CD4-positive, alpha-beta T cell treated with Interleukin-10 for 1 hour (primary cell): ENCODE data around the gene CAPN1.

ENCODE experiments used
- DNase-seq: peaks from one replicate; pipeline ENCODE4 v3.0.0-alpha.2; 2020

The CAPN1 gene

GRCh38 chr11:65204646-65205601, 23.2 kb downstream of the CAPN1 start:
- peak; percentile 46 for DNase-seq

- DNase-seq = no peak
Measured at GRCh38 chr11:65205602-65205967, 23.9 kb downstream of the CAPN1 start.

- DNase-seq = no peak
Measured at GRCh38 chr11:65206441-65206841, 24.7 kb downstream of the CAPN1 start.

- no peak for DNase-seq
Measured at GRCh38 chr11:65206901-65207300, 25.2 kb downstream of the CAPN1 start.

GRCh38 chr11:65207918-65208784, 26.4 kb downstream of the CAPN1 start:
- DNase-seq = no peak

GRCh38 chr11:65208785-65209710, 27.3 kb downstream of the CAPN1 start:
- no peak for DNase-seq

GRCh38 chr11:65209711-65210360, 28.1 kb downstream of the CAPN1 start:
- DNase-seq = no peak

GRCh38 chr11:65210361-65210731, 28.6 kb downstream of the CAPN1 start:
- DNase-seq = no peak

GRCh38 chr11:65210748-65211147, 29.0 kb downstream of the CAPN1 start:
- no peak for DNase-seq

- DNase-seq = no peak
Measured at GRCh38 chr11:65211293-65212105, 29.8 kb downstream of the CAPN1 start.

- DNase-seq = no peak
Measured at GRCh38 chr11:65212226-65212801, 30.6 kb downstream of the CAPN1 start.

GRCh38 chr11:65213322-65214211, 31.8 kb downstream of the CAPN1 start:
- no peak for DNase-seq

GRCh38 chr11:65214212-65214845, 32.6 kb downstream of the CAPN1 start:
- DNase-seq = no peak

GRCh38 chr11:65215441-65216076, 33.8 kb downstream of the CAPN1 start:
- DNase-seq = no peak

- DNase-seq = no peak
Measured at GRCh38 chr11:65216830-65217229, 35.1 kb downstream of the CAPN1 start.

GRCh38 chr11:65217441-65218423, 36.0 kb downstream of the CAPN1 start:
- no peak for DNase-seq

- no peak for DNase-seq
Measured at GRCh38 chr11:65218446-65218845, 36.7 kb downstream of the CAPN1 start.

- no peak for DNase-seq
Measured at GRCh38 chr11:65219930-65220213, 38.1 kb downstream of the CAPN1 start.
